ENCODE measurements around the gene S100A2. TPM values are rescaled to one million over a fixed set of nuclear protein-coding genes. Genes with fewer than 3 reads are reported as not detected.

Gene S100A2
- total and polyA plus RNA-seq, 2 of the 13 experiments (the other 11 are each of a cell fraction or from before 2014, with no cell fraction given) = 1.2 TPM

- no peaks in the 10 kb centered on the region for H3K9me3 ChIP-seq (ENCODE audit: low read length)
- in situ Hi-C loops (cut with HindIII; ENCODE audit: extremely low pct_ligation_motif_present, low pct_unique_long_range_greater_than_20kb) (loop anchor here (5.0 kb wide), 1 partner anchor 56 kb away; the partner anchor contains the start of genes S100A1 and S100A13), intact Hi-C loops (cut with micrococcal nuclease; ENCODE audit: unreplicated experiment) (no loop called here)
- no peak overlapping the region for H2AFZ ChIP-seq (ENCODE audit: low read length)
- FAIRE-seq = no peak
- H3K27ac ChIP-seq (ENCODE audit: extremely low read length, insufficient read depth, low read length) = no peak overlapping the region
- no peak for ATAC-seq
- 41% methylated on average over 5 of the region's 5 CpGs for WGBS (ENCODE audit: low lambda C conversion rate)
- no peak overlapping the region for H3K4me3 ChIP-seq (replicated peaks in 1 of 3; ENCODE audit: insufficient read depth in 1 of 3, low read depth in 2 of 3, low read length in 3 of 3)
- no peaks in the 10 kb centered on the region for H3K27me3 ChIP-seq (ENCODE audit: control insufficient read depth in 1 of 2, insufficient read depth in 2 of 2, low read length in 2 of 2)
- no peak for DNase-seq (ENCODE audit: low spot score)
- H3K4me2 ChIP-seq (ENCODE audit: low read depth, low read length) = no peak overlapping the region
- no TSS peak for BruUV-seq (replicated peaks)
- peaks cover 54% of the 10 kb centered on the region for H3K4me1 ChIP-seq (ENCODE audit: insufficient read depth, low read length)
- no peaks in the 10 kb centered on the region for H4K20me1 ChIP-seq (ENCODE audit: insufficient read depth, low read length)
- CTCF ChIA-PET (ENCODE audit: low intra/inter-chr PET ratio, low total read pairs) = no interaction called here
- POLR2A ChIA-PET = interaction anchor here (0.8 to 1.0 kb wide), 2 partner anchors 42 to 58 kb away, joined by 3 read pairs; partner anchors contain the start of genes S100A1 and S100A16
- no peak overlapping the region for H3K9ac ChIP-seq (ENCODE audit: insufficient read depth, low read depth, low read length)
- TF ChIP-seq ATF1 (CRISPR knock-in tag; IDR thresholded peaks at IDR 0.05) (no peak), PBX2 (CRISPR knock-in tag; IDR thresholded peaks at IDR 0.05) (0 out of 2 replicates have a peak, but pooled peaks have one; percentile 25), HNF4A (CRISPR knock-in tag; IDR thresholded peaks at IDR 0.05) (peak; percentile 43), MIXL1 (CRISPR knock-in tag; IDR thresholded peaks at IDR 0.05) (0 out of 2 replicates have a peak, but pooled peaks have one; percentile 19)
- TF ChIP-seq, protein P1, sequence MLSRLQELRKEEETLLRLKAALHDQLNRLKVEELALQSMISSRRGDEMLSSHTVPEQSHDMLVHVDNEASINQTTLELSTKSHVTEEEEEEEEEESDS (CRISPR knock-in tag; IDR thresholded peaks at IDR 0.05; ENCODE audit: borderline replicate concordance) = no peak
- H3K79me2 ChIP-seq (ENCODE audit: insufficient read depth, low read length) = no peaks in the 10 kb centered on the region
- no peaks in the 10 kb centered on the region for H3K36me3 ChIP-seq (replicated peaks in 1 of 2; ENCODE audit: control insufficient read depth in 1 of 2, insufficient read depth in 2 of 2, low read length in 2 of 2)
Observed at GRCh38 chr1:153570874-153571273, 5.2 kb upstream of the S100A2 start.

DNA sequence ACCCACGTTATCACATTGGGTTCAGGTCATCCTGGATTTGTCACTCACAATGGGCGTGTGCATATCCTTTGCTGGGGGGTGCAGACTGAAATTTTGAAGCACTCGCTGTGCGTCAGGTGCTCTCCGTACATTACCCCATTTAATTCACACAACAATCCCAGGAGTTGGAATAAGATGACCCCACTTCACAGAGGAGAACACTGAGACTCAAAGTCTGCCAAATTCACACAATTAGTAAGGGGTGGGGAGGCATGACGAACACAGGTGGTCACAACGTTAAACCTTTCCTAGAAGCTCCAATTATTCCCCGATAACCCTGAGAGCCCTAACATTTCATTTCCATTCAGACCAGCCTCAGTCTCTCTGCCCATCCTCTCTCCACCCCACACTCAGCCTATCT, 3.8 kb upstream of the S100A2 start:
- no peak overlapping the region for H3K9ac ChIP-seq (ENCODE audit: insufficient read depth, low read depth, low read length)

More for the DNA sequence above, 3.8 kb upstream of the S100A2 start:
- Histone ChIP-seq H4K20me1 (ENCODE audit: insufficient read depth, low read length) (no peaks in the 10 kb centered on the region), H3K27ac (ENCODE audit: extremely low read length, insufficient read depth, low read length) (no peak overlapping the region), H3K36me3 (replicated peaks in 1 of 2; ENCODE audit: control insufficient read depth in 1 of 2, insufficient read depth in 2 of 2, low read length in 2 of 2) (no peaks in the 10 kb centered on the region), H3K4me3 (replicated peaks in 1 of 3; ENCODE audit: insufficient read depth in 1 of 3, low read depth in 2 of 3, low read length in 3 of 3) (no peak overlapping the region), H3K4me2 (ENCODE audit: low read depth, low read length) (no peak overlapping the region), H3K9me3 (ENCODE audit: low read length) (no peaks in the 10 kb centered on the region), H3K79me2 (ENCODE audit: insufficient read depth, low read length) (no peaks in the 10 kb centered on the region), H3K27me3 (ENCODE audit: control insufficient read depth in 1 of 2, insufficient read depth in 2 of 2, low read length in 2 of 2) (no peaks in the 10 kb centered on the region), H3K4me1 (ENCODE audit: insufficient read depth, low read length) (peaks cover 61% of the 10 kb centered on the region), H2AFZ (ENCODE audit: low read length) (no peak overlapping the region)
- no peak for ATAC-seq
- 71% methylated on average over 8 of the region's 8 CpGs for whole genome bisulfite sequencing (ENCODE audit: low lambda C conversion rate)
- TF ChIP-seq ZFP37 (CRISPR knock-in tag; IDR thresholded peaks at IDR 0.05; ENCODE audit: borderline replicate concordance) (no peak), ZNF629 (CRISPR knock-in tag; conservative IDR thresholded peaks at IDR 0.05) (peak; percentile 60)
- in situ Hi-C loops (cut with HindIII; ENCODE audit: extremely low pct_ligation_motif_present, low pct_unique_long_range_greater_than_20kb) (loop anchor here (5.0 kb wide), 2 partner anchors 37 to 62 kb away; no protein-coding TSS in a partner anchor), intact Hi-C loops (cut with micrococcal nuclease; ENCODE audit: unreplicated experiment) (no loop called here)
- BruUV-seq (replicated peaks) = no TSS peak
- ChIA-PET CTCF (ENCODE audit: low intra/inter-chr PET ratio, low total read pairs) (interaction anchor here (2.9 to 3.5 kb wide), 2 partner anchors 36 to 58 kb away, joined by 42 to 63 read pairs; no protein-coding TSS in a partner anchor), POLR2A (interaction anchor here (1.1 kb wide), 1 partner anchor 40 kb away, joined by 3 read pairs; no protein-coding TSS in a partner anchor)
- DNase-seq (ENCODE audit: low spot score) = no peak
- FAIRE-seq = no peak

Measured in HepG2 (cell line).